Endothelial cell of hepatic sinusoid (primary cell): ENCODE measurements around the gene ILRUN.
"Not testable (repeated sequence)": the region's sequence is repeated elsewhere in the genome, so short reads cannot be mapped to it uniquely, and the experiment has no call there.

Experiments
- in situ Hi-C: cut with HindIII; loops from 2 replicates; pipeline ENCODE4 v1.10.0; 2017; ENCODE audit warnings: low sequenced_read_pairs

Gene ILRUN

GRCh38 chr6:34667481-34668238 is 28.9 kb downstream of the ILRUN start:
- in situ Hi-C loops = no loop called here

GRCh38 chr6:34665019-34665418 is 31.5 kb downstream of the ILRUN start:
- in situ Hi-C loops = no loop called here

- in situ Hi-C loops = no loop called here
These were observed 32.2 kb downstream of the ILRUN start for GRCh38 chr6:34664256-34664971.

GRCh38 chr6:34663831-34664255 is 32.7 kb downstream of the ILRUN start:
- in situ Hi-C loops = no loop called here

- in situ Hi-C loops = no loop called here
These were observed 33.2 kb downstream of the ILRUN start for GRCh38 chr6:34663371-34663770.

GRCh38 chr6:34661357-34661756 is 35.2 kb downstream of the ILRUN start:
- in situ Hi-C loops = no loop called here

GRCh38 chr6:34658605-34659265 is 37.8 kb downstream of the ILRUN start:
- in situ Hi-C loops = no loop called here

GRCh38 chr6:34657979-34658480 is 38.5 kb downstream of the ILRUN start:
- in situ Hi-C loops = not testable (repeated sequence)

- in situ Hi-C loops = no loop called here
These were observed 39.1 kb downstream of the ILRUN start for GRCh38 chr6:34657307-34657978.

- in situ Hi-C loops = no loop called here
These were observed 39.6 kb downstream of the ILRUN start for GRCh38 chr6:34657037-34657306.

- in situ Hi-C loops = no loop called here
These were observed 40.1 kb downstream of the ILRUN start for GRCh38 chr6:34656378-34657036.

GRCh38 chr6:34655876-34656377 is 40.6 kb downstream of the ILRUN start:
- in situ Hi-C loops = not testable (repeated sequence)

GRCh38 chr6:34654061-34654710 is 42.4 kb downstream of the ILRUN start:
- in situ Hi-C loops = no loop called here

- in situ Hi-C loops = no loop called here
These were observed 44.3 kb downstream of the ILRUN start for GRCh38 chr6:34652263-34652662.

- in situ Hi-C loops = no loop called here
These were observed 45.7 kb downstream of the ILRUN start for GRCh38 chr6:34650823-34651222.

- in situ Hi-C loops = not testable (repeated sequence)
These were observed 46.3 kb downstream of the ILRUN start for GRCh38 chr6:34650232-34650631.

GRCh38 chr6:34648806-34649205 is 47.8 kb downstream of the ILRUN start:
- in situ Hi-C loops = no loop called here
